WTC11 (cell line): ENCODE results near the gene MGAT3. TPM values are rescaled to one million over a fixed set of nuclear protein-coding genes. Genes with fewer than 3 reads are reported as not detected.

Source experiments
- ATAC-seq: fragments of 200-7000 bp; cut with Tn5 transposase; 2 replicates; pipeline ENCODE4 v1.10.0; 2021; ENCODE audit warnings: mild to moderate bottlenecking, moderate library complexity
- CTCF ChIA-PET: fragments of 300-600 bp; sonication (Branson Sonifier 250); formaldehyde crosslinking; loops from one replicate; lab custom pipeline; 2021; ENCODE audit warnings: antibody characterized with exemption; lab: Charles Lee
- POLR2A ChIA-PET: fragments of 350-600 bp; sonication (Branson Sonifier 250); formaldehyde crosslinking; loops from one replicate; lab custom pipeline; 2021; ENCODE audit warnings: antibody characterized with exemption; lab: Charles Lee
- DNase-seq: peaks from one replicate; pipeline ENCODE4 v3.0.0; 2021; ENCODE audit warnings: low spot score
- H3K27ac Mint-ChIP-seq: 2 replicates; pipeline ENCODE4 v1.8.0; 2021; ENCODE audit warnings: mixed read lengths
- H3K27me3 Mint-ChIP-seq: 2 replicates; pipeline ENCODE4 v1.8.0; 2021; ENCODE audit warnings: low read depth, mild to moderate bottlenecking, moderate library complexity, mixed read lengths
- H3K36me3 Mint-ChIP-seq: 2 replicates; pipeline ENCODE4 v1.8.0; 2021; ENCODE audit warnings: mixed read lengths
- H3K4me1 Mint-ChIP-seq: 2 replicates; pipeline ENCODE4 v1.8.0; 2022; ENCODE audit warnings: mixed read lengths
- H3K4me3 Mint-ChIP-seq: 2 replicates; pipeline ENCODE4 v1.8.0; 2021; ENCODE audit warnings: mild to moderate bottlenecking, moderate library complexity, mixed read lengths
- H3K9me3 Mint-ChIP-seq: 2 replicates; pipeline ENCODE4 v1.8.0; 2021; ENCODE audit warnings: mixed read lengths
- CDX4 ChIP-seq: fragments of 250-450 bp; sonication (Bioruptor Pico); IDR thresholded peaks from 2 replicates; pipeline ENCODE4 v1.9.0; 2021; ENCODE audit warnings: moderate library complexity, mild to moderate bottlenecking, inconsistent platforms, borderline replicate concordance
- CREB1 ChIP-seq: sonication (generic); formaldehyde crosslinking; IDR thresholded peaks from 2 replicates; pipeline ENCODE4 v1.8.0; 2023; ENCODE audit warnings: mild to moderate bottlenecking, missing genetic modification reagents
- FOXK1 ChIP-seq: sonication (generic); formaldehyde crosslinking; IDR thresholded peaks from 2 replicates; pipeline ENCODE4 v1.8.0; 2022; ENCODE audit warnings: mild to moderate bottlenecking, moderate library complexity, missing genetic modification reagents
- GTF2I ChIP-seq: fragments of 250-450 bp; sonication (Bioruptor Pico); conservative IDR thresholded peaks from 2 replicates; pipeline ENCODE4 v1.4.0; 2021; ENCODE audit warnings: mild to moderate bottlenecking
- JUN ChIP-seq: sonication (generic); formaldehyde crosslinking; IDR thresholded peaks from 2 replicates; pipeline ENCODE4 v1.8.0; 2023; ENCODE audit warnings: mild to moderate bottlenecking, missing genetic modification reagents
- NFATC4 ChIP-seq: fragments of 250-450 bp; sonication (Bioruptor Pico); IDR thresholded peaks from 2 replicates; pipeline ENCODE4 v1.9.0; 2021; ENCODE audit warnings: mild to moderate bottlenecking
- RORB ChIP-seq: fragments of 250-450 bp; sonication (Bioruptor Pico); IDR thresholded peaks from 2 replicates; pipeline ENCODE4 v1.9.0; 2021; ENCODE audit warnings: mild to moderate bottlenecking
- SMAD3 ChIP-seq: sonication (generic); formaldehyde crosslinking; IDR thresholded peaks from 2 replicates; pipeline ENCODE4 v1.8.0; 2022; ENCODE audit warnings: missing genetic modification reagents, mild to moderate bottlenecking, borderline replicate concordance
- SMAD4 ChIP-seq: sonication (generic); formaldehyde crosslinking; IDR thresholded peaks from 2 replicates; pipeline ENCODE4 v1.8.0; 2022; ENCODE audit warnings: mild to moderate bottlenecking, missing genetic modification reagents
- SOX15 ChIP-seq: fragments of 250-450 bp; sonication (Bioruptor Pico); IDR thresholded peaks from 2 replicates; pipeline ENCODE4 v1.9.0; 2021; ENCODE audit warnings: mild to moderate bottlenecking
- TEAD4 ChIP-seq: sonication (generic); formaldehyde crosslinking; IDR thresholded peaks from 2 replicates; pipeline ENCODE4 v1.8.0; 2022; ENCODE audit warnings: mild to moderate bottlenecking, missing genetic modification reagents
- ZNF219 ChIP-seq: sonication (generic); formaldehyde crosslinking; IDR thresholded peaks from 2 replicates; pipeline ENCODE4 v1.8.0; 2023; ENCODE audit warnings: missing genetic modification reagents, mild to moderate bottlenecking, borderline replicate concordance
- ZNF263 ChIP-seq: sonication (generic); formaldehyde crosslinking; IDR thresholded peaks from 2 replicates; pipeline ENCODE4 v1.8.1; 2022; ENCODE audit warnings: low read depth, mild to moderate bottlenecking, moderate library complexity, missing genetic modification reagents
- ZNF317 ChIP-seq: sonication (generic); formaldehyde crosslinking; IDR thresholded peaks from 2 replicates; pipeline ENCODE4 v1.8.1; 2023; ENCODE audit warnings: low read depth, mild to moderate bottlenecking, moderate library complexity, missing genetic modification reagents, borderline replicate concordance
- ZNF532 ChIP-seq: fragments of 250-450 bp; sonication (Bioruptor Pico); IDR thresholded peaks from 2 replicates; pipeline ENCODE4 v1.9.0; 2021; ENCODE audit warnings: mild to moderate bottlenecking, borderline replicate concordance
- ZNF671 ChIP-seq: fragments of 250-450 bp; sonication (Bioruptor Pico); IDR thresholded peaks from 2 replicates; pipeline ENCODE4 v1.8.0; 2021; ENCODE audit warnings: mild to moderate bottlenecking
- total RNA-seq: library from RNA; stranded (reverse); gene quantifications from 3 replicates; pipeline ENCODE4 v1.2.3, GENCODE V29; 2021
- TF ChIP-seq, protein P1 (sequence below): sonication (generic); formaldehyde crosslinking; IDR thresholded peaks from 2 replicates; pipeline ENCODE4 v1.8.1; 2022; ENCODE audit warnings: low read depth, mild to moderate bottlenecking, moderate library complexity, missing genetic modification reagents, borderline replicate concordance
- TF ChIP-seq, protein P2 (sequence below): sonication (generic); formaldehyde crosslinking; IDR thresholded peaks from 2 replicates; pipeline ENCODE4 v1.8.0; 2023; ENCODE audit warnings: mild to moderate bottlenecking, missing genetic modification reagents
- TF ChIP-seq, protein P3 (sequence below): sonication (generic); formaldehyde crosslinking; IDR thresholded peaks from 2 replicates; pipeline ENCODE4 v1.8.1; 2022; ENCODE audit warnings: mild to moderate bottlenecking, missing genetic modification reagents, moderate library complexity, borderline replicate concordance
- TF ChIP-seq, protein P4 (sequence below): fragments of 250-450 bp; sonication (Bioruptor Pico); IDR thresholded peaks from 2 replicates; pipeline ENCODE4 v2.1.2; 2022; ENCODE audit warnings: mild to moderate bottlenecking, moderate library complexity
- TF ChIP-seq, protein P5 (sequence below): fragments of 250-450 bp; sonication (Bioruptor Pico); IDR thresholded peaks from 2 replicates; pipeline ENCODE4 v1.8.0; 2021; ENCODE audit warnings: mild to moderate bottlenecking

The MGAT3 gene
- total RNA-seq, 1 experiment from 2014 or later: 11.4 TPM

GRCh38 chr22:39487826-39488520, 31.2 kb downstream of the MGAT3 start:
- CTCF ChIA-PET: interaction anchor here (0.9 to 2.0 kb wide), 4 partner anchors 8 to 47 kb away, joined by 3 to 7 read pairs (median 4); no protein-coding TSS in a partner anchor

DNA sequence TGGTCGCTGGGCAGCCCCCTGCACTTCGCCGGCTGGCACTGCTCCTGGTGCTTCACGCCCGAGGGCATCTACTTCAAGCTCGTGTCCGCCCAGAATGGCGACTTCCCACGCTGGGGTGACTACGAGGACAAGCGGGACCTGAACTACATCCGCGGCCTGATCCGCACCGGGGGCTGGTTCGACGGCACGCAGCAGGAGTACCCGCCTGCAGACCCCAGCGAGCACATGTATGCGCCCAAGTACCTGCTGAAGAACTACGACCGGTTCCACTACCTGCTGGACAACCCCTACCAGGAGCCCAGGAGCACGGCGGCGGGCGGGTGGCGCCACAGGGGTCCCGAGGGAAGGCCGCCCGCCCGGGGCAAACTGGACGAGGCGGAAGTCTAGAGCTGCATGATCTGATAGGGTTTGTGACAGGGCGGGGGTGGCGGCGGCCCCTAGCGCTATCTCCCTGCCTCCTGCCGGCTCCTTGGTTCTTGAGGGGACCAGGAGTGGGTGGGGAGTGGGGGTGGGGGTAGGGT, 31.8 kb downstream of the MGAT3 start:
- Mint-ChIP-seq H3K9me3 (no peaks in the 10 kb centered on the region), H3K27me3 (peaks cover 3% of the 10 kb centered on the region), H3K36me3 (no peaks in the 10 kb centered on the region), H3K4me1 (peaks cover 8% of the 10 kb centered on the region), H3K27ac (no peak overlapping the region), H3K4me3 (no peak overlapping the region)
- DNase-seq (no peak), ATAC-seq (no peak)
- ChIA-PET POLR2A (no interaction called here), CTCF (interaction anchor here (0.9 to 2.2 kb wide), 3 partner anchors 46 to 89 kb away, joined by 3 to 8 read pairs (median 5); partner anchors contain the start of gene TAB1)
- TF ChIP-seq, protein P1, sequence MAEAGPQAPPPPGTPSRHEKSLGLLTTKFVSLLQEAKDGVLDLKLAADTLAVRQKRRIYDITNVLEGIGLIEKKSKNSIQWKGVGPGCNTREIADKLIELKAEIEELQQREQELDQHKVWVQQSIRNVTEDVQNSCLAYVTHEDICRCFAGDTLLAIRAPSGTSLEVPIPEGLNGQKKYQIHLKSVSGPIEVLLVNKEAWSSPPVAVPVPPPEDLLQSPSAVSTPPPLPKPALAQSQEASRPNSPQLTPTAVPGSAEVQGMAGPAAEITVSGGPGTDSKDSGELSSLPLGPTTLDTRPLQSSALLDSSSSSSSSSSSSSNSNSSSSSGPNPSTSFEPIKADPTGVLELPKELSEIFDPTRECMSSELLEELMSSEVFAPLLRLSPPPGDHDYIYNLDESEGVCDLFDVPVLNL: no peak
- no peak for TF ChIP-seq GTF2I (CRISPR knock-in tag)
- TF ChIP-seq FOXK1: no peak
- TF ChIP-seq ZNF532: no peak
- TF ChIP-seq CREB1: no peak
- TF ChIP-seq ZNF263 (CRISPR knock-in tag): no peak
- TF ChIP-seq, protein P2, sequence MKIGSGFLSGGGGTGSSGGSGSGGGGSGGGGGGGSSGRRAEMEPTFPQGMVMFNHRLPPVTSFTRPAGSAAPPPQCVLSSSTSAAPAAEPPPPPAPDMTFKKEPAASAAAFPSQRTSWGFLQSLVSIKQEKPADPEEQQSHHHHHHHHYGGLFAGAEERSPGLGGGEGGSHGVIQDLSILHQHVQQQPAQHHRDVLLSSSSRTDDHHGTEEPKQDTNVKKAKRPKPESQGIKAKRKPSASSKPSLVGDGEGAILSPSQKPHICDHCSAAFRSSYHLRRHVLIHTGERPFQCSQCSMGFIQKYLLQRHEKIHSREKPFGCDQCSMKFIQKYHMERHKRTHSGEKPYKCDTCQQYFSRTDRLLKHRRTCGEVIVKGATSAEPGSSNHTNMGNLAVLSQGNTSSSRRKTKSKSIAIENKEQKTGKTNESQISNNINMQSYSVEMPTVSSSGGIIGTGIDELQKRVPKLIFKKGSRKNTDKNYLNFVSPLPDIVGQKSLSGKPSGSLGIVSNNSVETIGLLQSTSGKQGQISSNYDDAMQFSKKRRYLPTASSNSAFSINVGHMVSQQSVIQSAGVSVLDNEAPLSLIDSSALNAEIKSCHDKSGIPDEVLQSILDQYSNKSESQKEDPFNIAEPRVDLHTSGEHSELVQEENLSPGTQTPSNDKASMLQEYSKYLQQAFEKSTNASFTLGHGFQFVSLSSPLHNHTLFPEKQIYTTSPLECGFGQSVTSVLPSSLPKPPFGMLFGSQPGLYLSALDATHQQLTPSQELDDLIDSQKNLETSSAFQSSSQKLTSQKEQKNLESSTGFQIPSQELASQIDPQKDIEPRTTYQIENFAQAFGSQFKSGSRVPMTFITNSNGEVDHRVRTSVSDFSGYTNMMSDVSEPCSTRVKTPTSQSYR: no peak
- TF ChIP-seq SOX15: no peak
- no peak for TF ChIP-seq ZNF219 (CRISPR knock-in tag)
- no peak for TF ChIP-seq ZNF317 (CRISPR knock-in tag)
- TF ChIP-seq, protein P3, sequence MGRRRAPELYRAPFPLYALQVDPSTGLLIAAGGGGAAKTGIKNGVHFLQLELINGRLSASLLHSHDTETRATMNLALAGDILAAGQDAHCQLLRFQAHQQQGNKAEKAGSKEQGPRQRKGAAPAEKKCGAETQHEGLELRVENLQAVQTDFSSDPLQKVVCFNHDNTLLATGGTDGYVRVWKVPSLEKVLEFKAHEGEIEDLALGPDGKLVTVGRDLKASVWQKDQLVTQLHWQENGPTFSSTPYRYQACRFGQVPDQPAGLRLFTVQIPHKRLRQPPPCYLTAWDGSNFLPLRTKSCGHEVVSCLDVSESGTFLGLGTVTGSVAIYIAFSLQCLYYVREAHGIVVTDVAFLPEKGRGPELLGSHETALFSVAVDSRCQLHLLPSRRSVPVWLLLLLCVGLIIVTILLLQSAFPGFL (CRISPR knock-in tag): no peak
- TF ChIP-seq, protein P4, sequence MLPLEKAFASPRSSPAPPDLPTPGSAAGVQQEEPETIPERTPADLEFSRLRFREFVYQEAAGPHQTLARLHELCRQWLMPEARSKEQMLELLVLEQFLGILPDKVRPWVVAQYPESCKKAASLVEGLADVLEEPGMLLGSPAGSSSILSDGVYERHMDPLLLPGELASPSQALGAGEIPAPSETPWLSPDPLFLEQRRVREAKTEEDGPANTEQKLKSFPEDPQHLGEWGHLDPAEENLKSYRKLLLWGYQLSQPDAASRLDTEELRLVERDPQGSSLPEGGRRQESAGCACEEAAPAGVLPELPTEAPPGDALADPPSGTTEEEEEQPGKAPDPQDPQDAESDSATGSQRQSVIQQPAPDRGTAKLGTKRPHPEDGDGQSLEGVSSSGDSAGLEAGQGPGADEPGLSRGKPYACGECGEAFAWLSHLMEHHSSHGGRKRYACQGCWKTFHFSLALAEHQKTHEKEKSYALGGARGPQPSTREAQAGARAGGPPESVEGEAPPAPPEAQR (CRISPR knock-in tag): no peak
- no peak for TF ChIP-seq CDX4 (CRISPR knock-in tag)
- TF ChIP-seq TEAD4 (CRISPR knock-in tag): no peak
- no peak for TF ChIP-seq RORB (CRISPR knock-in tag)
- TF ChIP-seq, protein P5, sequence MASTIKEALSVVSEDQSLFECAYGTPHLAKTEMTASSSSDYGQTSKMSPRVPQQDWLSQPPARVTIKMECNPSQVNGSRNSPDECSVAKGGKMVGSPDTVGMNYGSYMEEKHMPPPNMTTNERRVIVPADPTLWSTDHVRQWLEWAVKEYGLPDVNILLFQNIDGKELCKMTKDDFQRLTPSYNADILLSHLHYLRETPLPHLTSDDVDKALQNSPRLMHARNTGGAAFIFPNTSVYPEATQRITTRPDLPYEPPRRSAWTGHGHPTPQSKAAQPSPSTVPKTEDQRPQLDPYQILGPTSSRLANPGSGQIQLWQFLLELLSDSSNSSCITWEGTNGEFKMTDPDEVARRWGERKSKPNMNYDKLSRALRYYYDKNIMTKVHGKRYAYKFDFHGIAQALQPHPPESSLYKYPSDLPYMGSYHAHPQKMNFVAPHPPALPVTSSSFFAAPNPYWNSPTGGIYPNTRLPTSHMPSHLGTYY: no peak
- TF ChIP-seq NFATC4 (CRISPR knock-in tag): no peak
- no peak for TF ChIP-seq ZNF671 (CRISPR knock-in tag)
- no peak for TF ChIP-seq SMAD3

More at GRCh38 chr22:39487826-39488520, 31.2 kb downstream of the MGAT3 start:
- no peaks in the 10 kb centered on the region; the same call in 1 of the 2 replicates for H3K27me3 Mint-ChIP-seq
- H3K4me3 Mint-ChIP-seq: no peak overlapping the region
- POLR2A ChIA-PET: interaction anchor here (1.1 kb wide), 1 partner anchor 14 kb away, joined by 3 read pairs; the partner anchor contains the start of gene MIEF1
- no peak overlapping the region for H3K27ac Mint-ChIP-seq
- no peak for ATAC-seq
- H3K9me3 Mint-ChIP-seq: no peaks in the 10 kb centered on the region
- H3K36me3 Mint-ChIP-seq: no peaks in the 10 kb centered on the region
- H3K4me1 Mint-ChIP-seq: peaks cover 8% of the 10 kb centered on the region
- TF ChIP-seq RORB (CRISPR knock-in tag): no peak
- no peak for TF ChIP-seq SMAD4 (CRISPR knock-in tag)
- no peak for TF ChIP-seq CREB1
- TF ChIP-seq JUN (CRISPR knock-in tag): no peak
- no peak for DNase-seq
